HG03196 (cell line): Measurements from ENCODE around the gene LKAAEAR1.

ENCODE experiments used
- ATAC-seq: cut with Tn5 transposase; IDR thresholded peaks from one replicate; pipeline ENCODE4 v1.9.1; 2021; ENCODE audit not compliant: unreplicated experiment

The LKAAEAR1 gene

DNA sequence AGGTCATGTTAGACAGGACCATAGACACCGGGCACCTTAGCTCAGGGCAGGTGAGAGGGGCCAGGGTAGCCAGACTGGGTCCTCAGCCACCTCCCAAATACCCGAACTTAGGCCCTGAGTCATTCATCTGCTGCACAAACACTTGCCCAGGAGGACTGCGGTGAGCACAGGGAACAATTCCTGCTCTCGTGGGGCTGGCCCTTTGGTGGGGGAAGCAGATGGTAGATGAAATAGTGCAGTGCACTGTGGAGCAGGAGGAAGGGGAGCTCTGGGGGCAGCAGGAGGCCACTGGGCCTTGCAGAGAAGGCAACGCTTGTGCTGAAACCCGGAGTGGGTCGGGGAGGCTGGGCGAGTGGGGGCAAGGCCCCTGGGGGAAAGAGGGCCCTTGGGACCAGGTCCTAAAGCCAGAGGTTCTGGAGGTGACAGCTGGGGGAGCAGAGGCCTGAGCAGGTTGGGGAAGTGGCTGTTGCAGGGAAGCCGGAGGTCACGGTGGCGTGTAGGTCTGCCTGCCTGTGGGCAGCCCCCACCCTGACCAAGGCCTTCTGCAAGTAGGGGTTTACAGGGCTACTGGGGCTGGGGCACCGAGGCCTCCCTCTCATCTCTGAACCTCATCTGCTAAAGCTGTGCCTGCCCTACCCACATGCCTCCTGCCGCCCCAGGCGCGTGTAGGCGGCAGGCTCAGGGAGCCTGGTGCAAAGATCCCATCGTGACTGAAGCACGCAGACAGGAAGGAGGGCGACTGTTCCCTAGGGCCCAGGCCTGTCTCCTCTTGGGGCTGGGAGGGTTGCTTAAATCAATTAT is 27.8 kb upstream of the LKAAEAR1 start:
- no peak for ATAC-seq

DNA sequence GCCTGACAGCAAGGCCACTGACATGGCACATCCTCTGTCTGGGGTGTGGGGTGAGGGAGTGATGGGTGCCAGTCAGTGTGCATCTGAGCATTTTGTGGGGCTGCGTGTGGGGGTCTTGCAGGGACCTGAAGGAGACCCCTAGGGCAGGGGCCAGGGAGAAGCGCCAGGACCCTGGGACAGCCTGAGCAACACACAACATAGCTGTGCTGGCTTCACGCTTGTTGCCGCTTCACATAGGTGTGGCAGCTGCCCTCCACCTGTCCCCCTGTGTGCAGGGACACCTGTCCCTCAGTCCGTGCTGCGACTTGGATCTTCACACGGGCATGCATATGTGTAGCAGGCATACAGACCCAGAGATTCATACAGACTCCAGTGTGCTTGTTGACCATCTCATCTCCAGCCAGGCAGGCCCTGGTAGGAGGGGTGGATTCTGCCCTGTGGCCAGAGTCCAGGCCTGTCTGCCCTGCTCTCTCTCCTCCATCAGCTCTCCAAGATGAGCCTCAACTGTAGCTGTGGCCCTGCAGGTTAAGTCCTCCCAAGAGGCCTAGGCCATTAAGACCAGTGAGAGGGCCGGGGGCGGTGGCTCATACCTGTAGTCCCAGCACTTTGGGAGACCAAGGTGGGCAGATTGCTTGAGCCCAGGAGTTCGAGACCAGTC is 26.3 kb upstream of the LKAAEAR1 start:
- no peak for ATAC-seq

DNA sequence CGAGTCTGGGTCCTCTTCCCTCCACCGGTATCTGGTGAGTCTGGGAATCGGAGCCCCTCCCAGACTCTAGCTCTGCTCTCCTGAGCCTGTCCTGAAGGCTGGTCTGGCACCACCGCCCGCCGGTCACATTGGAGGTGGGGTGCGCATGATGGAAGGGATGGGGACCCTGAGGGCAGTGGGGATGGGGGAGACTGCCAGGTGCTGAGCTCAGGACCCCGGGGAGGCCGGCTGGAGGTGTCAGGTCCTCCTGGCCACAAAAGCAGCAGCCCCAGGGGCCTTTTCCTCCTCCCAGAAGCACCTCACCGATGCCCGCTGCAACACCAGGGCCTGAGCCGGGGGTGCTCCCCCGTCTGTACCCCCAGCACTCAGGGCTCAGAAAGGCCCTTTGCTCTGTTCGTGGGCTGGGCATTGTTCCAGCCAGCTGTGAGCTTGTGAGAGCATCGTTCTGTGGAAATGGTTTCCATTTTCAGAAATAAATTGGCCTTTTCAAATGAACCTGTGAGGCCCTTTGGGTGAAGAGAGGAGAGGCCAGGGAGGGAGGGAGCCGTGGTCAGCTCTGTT is 25.7 kb upstream of the LKAAEAR1 start:
- ATAC-seq: no peak

DNA sequence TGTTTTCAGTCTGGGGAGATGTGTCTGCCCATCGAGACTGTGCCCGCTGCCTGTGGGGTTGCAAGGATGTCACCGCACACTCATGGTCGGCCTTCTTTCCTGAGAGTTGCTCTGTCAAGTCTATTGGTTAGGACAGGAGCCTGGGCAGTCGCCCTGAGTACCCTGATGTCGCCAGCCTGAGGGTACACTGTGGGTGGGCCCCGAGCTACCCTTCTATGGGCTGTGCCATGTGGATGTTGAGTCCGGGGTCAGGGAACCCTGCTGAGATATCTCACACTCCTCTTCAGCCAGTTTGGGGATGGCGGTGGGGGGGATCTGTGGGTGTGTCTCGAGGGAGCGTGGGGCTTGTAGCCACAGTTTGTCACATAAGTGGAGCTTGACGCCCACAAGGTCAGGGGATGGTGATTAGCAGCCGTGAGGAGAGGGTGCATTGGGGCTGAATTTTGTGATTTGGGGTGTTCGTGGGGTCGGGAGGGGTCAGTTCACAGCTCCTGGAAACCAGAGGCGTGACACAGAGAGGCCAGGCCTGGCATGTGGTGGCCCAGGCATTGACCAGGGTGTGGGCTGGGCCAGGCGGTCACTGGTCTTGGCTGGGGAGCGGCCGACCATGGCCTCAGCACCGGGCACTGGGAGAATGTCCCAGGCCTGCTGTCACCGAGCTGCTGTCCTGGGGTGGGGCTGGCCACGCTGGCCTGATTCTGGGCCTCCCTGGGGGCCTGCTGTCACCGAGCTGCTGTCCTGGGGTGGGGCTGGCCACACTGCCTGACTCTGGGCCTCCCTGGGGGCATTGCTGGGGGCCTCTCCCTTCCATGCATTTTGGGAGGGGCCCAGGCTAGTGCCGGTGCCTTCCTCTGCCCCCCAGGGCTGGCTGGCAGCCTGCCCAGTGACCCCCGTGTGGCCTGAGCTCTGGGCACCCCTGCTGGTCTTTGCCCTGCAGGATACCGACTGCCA is 24.8 kb upstream of the LKAAEAR1 start:
- ATAC-seq: no peak

DNA sequence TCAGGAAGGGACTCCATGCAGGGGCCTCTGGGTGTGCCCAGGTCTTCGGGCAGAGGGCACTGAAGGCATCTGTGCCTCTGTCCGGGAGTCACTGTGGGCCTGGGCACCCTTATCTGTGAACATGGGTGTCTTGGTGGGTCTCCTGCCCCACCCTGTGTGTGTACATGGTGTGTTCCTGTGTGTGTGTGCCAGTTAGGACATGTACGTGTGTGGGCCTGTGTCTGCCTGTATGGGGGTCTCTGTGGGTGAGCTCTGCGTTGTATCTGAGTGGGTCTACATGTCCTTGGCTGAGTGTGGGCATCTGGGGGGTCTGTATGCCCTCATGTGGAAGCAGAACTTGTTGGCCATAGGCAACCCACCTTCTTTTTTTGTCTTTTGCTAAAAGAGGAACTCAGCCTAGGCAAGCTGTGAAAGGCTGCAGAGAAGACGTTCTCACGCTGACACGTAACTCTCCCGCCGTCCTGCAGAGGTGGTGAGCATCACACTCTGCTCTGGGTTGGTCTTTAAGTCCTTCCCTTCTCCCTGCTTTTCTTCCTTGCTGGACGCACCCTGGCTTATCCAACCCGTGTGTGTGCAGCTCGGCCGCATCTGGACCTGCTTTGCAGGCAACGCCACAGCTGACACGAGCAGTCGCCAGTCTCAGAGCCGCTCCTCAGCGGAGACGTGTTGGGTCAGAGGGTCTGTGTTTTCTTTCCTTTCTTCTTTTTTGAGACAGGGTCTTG is 23.7 kb upstream of the LKAAEAR1 start:
- ATAC-seq: no peak

DNA sequence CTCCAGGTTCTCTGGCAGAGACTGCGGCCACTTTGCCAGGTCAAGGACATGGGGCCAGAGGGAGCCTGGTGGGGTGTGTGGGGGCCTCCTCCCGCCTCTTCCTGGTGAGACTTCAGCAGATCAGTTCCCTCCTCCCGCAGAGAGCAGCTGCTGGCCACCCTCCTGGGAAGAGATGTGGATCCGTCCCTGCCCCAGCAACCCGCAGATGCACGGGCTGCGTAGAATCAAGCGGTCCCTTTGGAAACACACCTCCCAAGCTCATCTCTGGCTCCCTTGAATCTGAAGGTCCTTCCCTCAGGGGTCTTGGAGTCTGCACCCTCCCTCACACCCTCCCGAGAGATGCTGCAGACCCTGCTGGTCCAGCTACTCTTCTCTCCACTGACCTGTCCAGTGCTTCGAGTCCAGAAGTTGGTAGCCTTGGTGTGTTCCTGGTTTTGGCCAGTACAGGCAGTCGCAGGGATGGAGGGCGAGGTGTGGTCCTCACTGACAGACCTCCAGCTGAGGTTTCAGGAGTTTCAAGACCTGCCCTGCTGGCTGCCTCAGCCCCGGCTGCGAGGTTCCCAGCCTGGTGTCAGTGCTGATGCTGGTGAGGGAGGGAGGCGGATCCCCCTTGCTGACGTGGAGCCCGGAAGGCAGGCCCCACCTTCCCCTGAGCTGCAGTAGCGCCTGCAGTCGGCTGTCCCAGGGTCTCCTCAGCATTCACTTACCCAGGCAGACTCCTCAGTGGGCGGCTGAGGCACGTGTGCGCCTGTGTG is 23.0 kb upstream of the LKAAEAR1 start, which contains the start of gene NPBWR2:
NPBWR2 (minus strand) TSS at position 585 of the 755 bp plus-strand sequence. CDS start 734 bp downstream, outside the sequence.
- ATAC-seq: no peak

DNA sequence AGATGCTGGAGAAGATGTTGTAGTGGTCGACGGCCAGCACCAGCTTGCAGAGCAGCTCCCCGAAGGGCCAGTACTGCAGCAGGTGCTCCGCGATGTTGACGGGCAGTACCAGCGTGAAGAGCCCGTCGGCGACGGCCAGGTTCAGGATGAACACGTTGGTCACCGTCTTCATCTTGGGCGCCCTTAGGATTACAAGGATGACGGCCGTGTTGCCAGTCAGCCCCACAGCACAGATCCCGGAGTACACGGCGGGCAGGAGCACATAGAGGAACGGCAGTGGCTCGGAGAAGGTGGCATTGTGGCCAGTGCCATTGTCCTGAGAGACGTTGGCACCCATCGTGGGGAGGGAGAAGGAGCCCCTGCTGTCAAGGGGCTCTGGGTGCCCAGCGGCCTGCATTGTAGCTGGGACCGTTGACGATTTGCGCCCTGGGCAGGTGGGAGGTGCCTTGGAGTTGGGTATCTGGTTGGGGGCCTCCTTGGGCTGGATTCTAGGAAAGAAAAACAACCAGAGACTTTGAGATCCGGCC is 22.3 kb upstream of the LKAAEAR1 start:
- ATAC-seq: no peak

DNA sequence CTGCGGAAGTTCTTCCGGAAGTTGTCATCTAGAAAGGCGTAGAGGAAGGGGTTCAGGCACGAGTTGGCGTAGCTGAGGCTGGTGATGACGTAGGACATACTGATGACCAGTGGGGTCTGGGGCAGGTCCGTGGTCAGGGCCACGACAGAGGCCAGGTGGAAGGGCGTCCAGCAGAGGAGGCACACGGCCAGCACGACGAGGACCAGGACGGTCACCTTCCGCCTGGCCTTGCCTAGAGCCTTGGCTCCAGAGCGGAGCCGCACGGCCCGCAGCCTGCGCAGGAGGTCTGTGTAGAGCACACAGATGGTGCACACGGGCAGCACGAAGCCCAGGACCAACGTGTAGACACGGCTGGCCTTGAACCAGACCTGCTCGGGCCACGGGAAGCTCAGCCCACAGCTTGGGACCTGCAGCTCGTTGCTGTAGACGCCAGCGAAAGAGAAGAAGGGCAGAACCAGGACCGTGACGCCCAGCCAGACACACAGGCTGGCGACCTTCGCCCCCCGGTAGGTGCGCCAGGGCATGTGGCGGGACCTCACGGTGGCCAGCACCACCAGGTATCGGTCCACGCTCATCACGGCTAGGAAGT is 21.7 kb upstream of the LKAAEAR1 start:
- no peak for ATAC-seq

DNA sequence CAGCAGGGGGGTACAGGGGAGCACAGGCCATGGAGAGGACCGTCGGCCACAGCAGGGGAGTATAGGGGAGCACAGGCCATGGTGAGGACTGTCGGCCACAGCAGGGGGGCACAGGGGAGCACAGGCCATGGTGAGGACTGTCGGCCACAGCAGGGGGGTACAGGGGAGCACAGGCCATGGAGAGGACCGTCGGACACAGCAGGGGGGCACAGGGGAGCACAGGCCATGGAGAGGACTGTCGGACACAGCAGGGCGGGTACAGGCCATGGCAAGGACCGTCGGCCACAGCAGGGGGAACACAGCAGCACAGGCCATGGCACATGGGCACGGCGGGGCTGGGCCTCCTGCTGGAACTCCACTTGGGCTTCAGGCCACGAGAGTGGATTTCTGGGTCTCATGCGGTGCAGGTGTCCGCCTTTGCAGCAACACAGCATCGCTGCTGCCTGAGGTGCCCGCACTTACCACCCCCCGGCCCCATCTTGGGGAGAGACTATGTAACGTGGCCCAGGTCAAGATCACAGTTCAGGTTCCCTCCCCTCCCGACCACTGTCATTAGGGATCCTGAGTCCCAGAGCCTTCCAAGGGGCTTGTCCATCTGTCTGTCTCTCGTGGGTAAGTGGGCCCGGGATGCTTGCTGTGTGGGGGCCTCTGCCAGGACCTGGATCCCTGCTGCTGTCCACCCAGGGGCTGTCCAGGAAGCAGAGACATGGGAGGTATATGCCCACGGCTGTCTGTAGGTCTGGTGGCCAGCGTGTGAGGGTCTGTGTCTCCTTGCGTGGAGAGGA is 20.7 kb upstream of the LKAAEAR1 start:
- no peak for ATAC-seq

DNA sequence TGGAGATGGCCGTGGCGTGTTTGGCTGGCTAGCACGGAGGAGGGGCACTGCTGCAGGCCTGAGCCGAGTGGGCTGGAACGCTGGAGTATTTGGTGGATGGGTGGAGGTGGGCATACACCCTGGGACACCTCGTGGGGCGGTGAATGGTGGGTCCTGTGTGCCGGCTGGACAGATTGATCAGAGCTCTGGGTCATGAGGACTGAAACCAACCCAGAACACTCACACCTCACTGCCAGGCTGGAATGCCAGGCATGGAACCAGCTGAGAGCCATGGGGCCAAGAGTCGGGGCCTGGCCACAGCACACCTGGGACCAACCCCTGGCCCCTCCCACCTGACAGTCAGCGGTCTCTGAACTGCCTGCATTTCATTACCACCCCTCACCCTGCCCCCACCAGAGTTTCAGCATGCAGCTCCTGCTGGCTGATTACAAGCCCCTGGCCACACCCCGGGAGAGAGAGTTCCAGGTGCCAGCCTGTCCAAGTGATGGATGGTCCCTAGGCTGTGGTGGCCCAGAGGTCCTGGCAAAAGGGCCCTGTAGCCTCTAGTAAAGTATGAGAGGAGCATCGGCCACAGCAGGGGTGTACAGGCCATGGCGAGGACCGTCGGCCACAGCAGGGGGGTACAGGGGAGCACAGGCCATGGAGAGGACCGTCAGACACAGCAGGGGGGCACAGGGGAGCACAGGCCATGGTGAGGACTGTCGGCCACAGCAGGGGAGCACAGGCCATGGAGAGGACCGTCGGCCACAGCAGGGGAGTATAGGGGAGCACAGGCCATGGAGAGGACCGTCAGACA is 19.9 kb upstream of the LKAAEAR1 start:
- no peak for ATAC-seq

DNA sequence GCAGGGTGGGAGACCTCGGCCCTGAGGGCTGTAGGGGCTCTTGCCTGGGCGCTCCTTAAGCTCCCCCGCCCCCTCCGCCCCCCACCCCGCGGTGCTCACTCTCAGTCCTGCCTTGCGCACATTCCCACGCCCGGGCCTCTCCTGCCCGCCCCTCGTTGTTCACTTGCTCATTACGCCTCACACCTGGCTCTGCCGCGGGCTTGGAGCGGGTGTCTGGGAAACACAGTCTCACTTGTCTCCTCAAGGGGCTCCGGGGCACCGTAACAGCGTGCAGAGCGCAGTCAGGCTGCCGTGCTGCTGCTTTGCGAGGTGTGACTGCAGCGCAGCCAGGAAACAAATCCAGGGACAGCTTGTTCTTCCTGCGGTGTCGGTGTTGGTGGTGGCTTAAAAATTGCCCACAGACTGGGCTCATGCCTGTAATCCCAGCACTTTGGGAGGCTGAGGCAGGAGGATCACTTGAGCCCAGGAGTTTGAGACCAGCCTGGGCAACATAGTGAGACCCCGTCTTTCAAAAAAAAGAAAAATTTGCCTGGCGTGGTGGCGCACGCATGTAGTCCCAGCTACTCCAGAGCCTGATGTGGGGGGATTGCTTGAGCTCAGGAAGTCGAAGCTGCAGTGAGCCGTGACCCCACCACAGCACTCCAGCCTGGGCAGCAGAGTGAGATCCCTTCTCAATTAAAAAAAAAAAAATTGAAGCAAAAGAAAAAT is 18.6 kb upstream of the LKAAEAR1 start:
- no peak for ATAC-seq

DNA sequence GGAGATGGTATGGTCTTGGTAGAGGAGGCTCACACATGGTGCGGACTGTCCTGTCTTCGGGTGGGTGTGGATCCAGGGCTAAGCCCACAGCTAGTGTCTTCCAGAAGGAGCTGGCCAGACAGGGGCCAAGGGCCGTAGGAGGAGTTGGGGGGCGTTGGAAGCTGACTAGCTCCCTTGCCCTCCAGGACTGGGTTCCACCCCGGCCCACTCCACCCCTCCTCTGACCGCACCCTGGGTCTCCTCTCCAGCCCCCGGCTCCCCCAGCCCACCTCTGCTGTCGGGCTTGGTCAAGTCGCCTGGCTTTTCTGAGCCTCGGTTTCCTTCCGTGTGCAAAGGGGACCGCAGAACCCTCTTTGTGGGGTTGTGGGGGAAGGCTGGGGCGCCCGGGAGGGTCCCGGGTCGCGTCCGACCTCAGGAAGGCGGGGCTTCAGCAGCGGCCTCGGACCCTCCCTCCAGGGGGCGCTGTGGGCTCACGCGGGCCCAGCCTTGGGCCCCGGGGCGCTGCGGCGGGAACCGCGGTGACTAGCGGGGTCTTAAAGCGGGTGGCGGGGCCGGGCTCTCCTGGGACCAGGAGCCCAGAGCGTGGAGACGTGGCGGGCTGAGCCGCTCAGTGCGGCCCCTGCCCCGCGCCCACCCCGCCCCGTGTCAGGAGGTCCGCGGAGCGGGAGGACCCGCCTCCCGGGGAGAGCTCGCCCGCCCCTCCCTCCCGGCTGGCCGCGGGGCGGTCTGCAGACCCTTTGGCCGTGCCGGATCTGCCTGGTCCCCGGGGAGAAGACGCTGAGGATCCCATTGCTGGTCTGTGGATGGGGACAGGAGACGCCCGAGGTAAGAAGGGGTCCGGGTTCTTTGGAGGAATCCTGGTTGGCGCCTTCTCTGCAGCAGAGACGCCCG is 17.8 kb upstream of the LKAAEAR1 start:
- no peak for ATAC-seq

DNA sequence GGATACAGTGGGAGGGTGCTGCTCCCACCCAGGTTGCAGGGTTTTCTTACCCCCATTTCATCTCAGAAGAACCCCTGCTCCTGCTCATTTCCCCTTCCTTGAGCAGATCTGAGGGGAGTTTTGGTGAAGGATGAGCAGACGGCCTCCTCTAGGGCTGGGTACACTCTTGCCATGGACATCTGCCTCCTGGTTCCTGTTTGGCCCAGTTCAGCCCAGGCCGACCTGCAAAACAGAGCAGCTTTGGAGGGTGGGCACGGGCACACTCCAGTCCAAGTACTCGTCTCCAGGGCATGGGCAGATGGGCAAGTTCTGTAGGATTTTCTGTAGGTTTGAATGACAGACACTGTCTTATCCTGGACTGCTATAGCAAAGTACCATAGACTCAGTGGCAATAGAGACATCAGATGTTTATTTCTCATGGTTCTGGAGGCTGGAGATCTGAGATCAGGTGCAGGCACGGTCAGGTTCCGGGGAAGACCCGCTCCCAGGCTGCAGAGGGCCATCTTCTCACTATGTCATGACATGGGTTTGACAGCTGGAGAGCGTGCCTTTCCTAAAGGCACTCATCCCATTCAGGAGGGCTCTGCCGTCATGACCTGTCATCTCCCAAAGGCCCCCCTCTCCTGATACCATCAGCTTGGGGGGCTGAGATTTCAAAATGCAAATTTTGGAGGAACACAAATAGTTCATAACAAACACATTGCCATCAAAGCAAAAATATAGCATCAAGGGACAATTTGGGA is 16.9 kb upstream of the LKAAEAR1 start:
- no peak for ATAC-seq

DNA sequence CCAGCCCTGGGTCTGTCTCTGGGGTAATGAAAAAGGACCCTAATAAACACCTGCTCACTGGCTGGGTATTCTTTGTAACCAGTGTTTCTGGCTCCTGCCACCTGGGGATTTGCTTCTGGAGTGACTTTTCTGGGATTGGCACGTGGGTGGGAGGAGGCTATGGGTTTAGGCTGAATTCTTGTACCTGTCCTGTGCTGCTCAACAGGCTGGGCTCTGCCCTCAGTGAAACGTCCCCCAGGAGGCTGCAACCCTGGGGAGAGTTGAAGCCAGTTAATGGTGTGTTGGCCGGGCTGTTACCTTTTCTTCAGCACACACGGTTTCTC is 16.3 kb upstream of the LKAAEAR1 start:
- ATAC-seq: no peak

DNA sequence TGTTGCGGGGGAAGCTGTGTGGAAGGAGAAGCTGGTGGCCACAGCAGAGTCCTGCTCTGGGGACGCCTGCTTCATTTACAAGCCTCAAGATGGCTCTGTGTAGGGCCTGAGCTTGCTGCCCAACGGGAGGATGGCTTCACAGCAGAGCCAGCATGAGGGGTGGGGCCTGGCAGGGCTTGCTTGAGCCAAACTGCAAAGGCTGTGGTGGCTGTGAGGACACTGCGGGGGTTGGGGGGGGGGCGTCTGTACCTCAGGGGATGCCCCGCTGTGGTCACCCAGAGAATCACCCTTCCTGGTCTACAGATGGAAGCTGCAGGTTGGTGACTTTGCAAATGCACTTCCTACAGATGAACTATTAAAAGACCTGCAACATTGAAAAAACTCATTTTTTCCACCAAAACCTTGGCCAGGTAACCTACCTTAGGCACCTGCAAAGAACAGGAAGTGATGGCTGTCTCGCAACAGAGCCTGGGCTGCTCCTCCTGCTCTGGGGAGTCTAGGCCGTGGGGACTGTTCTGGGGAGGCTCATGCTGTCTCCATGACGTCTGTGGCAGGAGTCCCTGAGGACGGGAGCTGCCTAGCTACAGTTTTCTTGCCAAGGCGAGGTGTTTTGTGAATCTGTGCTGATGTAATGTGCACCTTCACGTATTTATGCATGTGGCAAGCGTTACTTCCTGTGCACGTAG is 15.8 kb upstream of the LKAAEAR1 start:
- no peak for ATAC-seq
